ENCODE results near the gene PLB1. TPM values are rescaled to one million over a fixed set of nuclear protein-coding genes. Genes with fewer than 3 reads are reported as not detected.

PLB1 gene
- total and polyA plus RNA-seq, 2 experiments from 2014 or later = 0.06 to 0.21 TPM

DNA sequence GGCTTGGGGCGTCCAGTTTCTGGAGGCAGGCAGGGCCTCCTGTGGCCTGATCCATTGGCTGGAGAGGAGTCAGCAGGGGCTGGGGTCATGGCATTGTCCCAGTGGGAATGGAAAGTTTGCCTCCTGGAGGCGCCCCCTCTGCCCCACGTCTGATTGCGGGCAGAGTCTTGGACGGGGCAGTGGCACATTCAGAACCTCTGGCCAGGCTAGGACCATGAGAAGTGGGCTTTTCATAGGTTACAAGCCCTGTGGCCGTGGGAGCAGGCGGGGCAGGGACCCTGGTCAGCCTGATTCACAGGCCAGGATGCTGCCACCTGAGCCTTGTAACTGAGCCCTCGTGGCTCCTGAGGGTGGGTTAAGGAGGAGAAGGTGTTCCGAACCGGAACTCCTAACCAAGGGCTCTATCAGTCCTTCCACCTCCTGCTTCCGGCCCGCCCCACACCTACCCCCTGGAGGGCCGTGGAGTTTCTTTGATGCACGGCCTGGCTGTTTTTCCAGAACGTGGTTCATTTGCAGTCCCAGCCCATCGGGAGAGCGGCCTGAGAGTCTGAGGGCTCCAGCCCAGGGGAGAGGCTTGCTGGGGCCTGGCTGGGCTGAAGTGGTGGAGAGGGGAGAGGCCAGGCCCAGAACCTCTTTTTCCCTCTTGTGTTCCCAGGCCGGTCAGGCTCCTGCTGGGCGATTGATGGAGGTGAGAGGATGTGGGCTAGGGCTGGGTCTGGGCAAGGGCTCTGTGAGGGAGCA lies 43.9 kb upstream of the PLB1 start (continued):
- TF ChIP-seq JUNB (IDR thresholded peaks at IDR 0.05; ENCODE audit: unreplicated experiment) (no peak), CREB1 (CRISPR knock-in tag; IDR thresholded peaks at IDR 0.05; ENCODE audit: low read depth) (no peak), ZNF114 (CRISPR knock-in tag; IDR thresholded peaks at IDR 0.05) (no peak), EZH2 (IDR thresholded peaks at IDR 0.05; ENCODE audit: low read depth, unreplicated experiment) (no peak)
- TF ChIP-seq, protein P1, sequence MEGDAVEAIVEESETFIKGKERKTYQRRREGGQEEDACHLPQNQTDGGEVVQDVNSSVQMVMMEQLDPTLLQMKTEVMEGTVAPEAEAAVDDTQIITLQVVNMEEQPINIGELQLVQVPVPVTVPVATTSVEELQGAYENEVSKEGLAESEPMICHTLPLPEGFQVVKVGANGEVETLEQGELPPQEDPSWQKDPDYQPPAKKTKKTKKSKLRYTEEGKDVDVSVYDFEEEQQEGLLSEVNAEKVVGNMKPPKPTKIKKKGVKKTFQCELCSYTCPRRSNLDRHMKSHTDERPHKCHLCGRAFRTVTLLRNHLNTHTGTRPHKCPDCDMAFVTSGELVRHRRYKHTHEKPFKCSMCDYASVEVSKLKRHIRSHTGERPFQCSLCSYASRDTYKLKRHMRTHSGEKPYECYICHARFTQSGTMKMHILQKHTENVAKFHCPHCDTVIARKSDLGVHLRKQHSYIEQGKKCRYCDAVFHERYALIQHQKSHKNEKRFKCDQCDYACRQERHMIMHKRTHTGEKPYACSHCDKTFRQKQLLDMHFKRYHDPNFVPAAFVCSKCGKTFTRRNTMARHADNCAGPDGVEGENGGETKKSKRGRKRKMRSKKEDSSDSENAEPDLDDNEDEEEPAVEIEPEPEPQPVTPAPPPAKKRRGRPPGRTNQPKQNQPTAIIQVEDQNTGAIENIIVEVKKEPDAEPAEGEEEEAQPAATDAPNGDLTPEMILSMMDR (conservative IDR thresholded peaks at IDR 0.05; ENCODE audit: low read depth in 2 of 2) = no peak
- TF ChIP-seq, protein P2, sequence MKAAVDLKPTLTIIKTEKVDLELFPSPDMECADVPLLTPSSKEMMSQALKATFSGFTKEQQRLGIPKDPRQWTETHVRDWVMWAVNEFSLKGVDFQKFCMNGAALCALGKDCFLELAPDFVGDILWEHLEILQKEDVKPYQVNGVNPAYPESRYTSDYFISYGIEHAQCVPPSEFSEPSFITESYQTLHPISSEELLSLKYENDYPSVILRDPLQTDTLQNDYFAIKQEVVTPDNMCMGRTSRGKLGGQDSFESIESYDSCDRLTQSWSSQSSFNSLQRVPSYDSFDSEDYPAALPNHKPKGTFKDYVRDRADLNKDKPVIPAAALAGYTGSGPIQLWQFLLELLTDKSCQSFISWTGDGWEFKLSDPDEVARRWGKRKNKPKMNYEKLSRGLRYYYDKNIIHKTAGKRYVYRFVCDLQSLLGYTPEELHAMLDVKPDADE (IDR thresholded peaks at IDR 0.05) = no peak

DNA sequence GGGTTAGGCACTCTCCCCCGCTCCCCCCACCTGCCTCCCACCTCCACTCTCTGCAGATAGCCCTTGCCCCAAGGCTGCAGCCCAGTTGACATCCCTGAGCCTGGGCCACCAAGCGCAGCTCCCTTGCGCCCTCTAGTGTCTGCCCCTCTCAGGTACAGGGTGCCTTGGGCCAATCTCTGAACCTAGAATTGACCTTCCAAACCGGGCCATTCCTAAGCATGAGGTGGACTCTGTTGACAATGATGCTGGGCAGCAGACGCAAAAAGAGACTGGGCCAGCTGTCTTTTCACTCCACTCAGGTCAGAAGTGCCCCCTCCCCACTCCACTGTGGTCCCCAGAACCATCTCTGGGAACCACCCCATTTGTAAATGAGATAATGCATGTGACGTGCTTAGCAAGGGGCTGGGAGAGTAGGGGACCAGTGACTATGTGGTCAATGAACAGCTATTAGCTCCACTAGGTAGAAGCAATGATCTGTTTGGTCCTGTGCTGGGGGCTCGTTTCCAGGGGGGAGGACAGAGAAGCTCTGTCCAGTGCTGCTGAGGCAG lies 43.3 kb upstream of the PLB1 start:
- no peak overlapping the region for H3K4me2 ChIP-seq
- H2AFZ ChIP-seq = peak overlapping the region; percentile 76; the same call in 1 of the 2 replicates
- H3K36me3 Mint-ChIP-seq (ENCODE audit: low read depth) = no peaks in the 10 kb centered on the region
- H3K9me3 Mint-ChIP-seq = no peaks in the 10 kb centered on the region
- H3K9me2 ChIP-seq (ENCODE audit: insufficient read depth) = no peaks in the 10 kb centered on the region
- H3F3A ChIP-seq (replicated peaks; ENCODE audit: low read depth) = no peaks in the 10 kb centered on the region
- H3K27ac ChIP-seq (ENCODE audit: low read depth) = no peak overlapping the region
- ATAC-seq (peak; percentile 95), DNase-seq (ENCODE audit: low spot score) (peak; percentile 85)
- H3K4me1 Mint-ChIP-seq = peaks cover 5% of the 10 kb centered on the region; the same call in 2 of the 3 replicates
- no peaks in the 10 kb centered on the region for H3K79me2 ChIP-seq (replicated peaks; ENCODE audit: insufficient read depth)
- H3K36me3 ChIP-seq (ENCODE audit: insufficient read depth) = no peaks in the 10 kb centered on the region
- H4K20me1 ChIP-seq (replicated peaks; ENCODE audit: insufficient read depth) = no peaks in the 10 kb centered on the region
- no peak overlapping the region for H3K4me3 ChIP-seq
- peaks cover 5% of the 10 kb centered on the region for H3K27me3 Mint-ChIP-seq (ENCODE audit: insufficient read depth, low read depth, poor library complexity)
- H3K27ac Mint-ChIP-seq = no peak overlapping the region
- no peaks in the 10 kb centered on the region for H3K4me1 ChIP-seq (ENCODE audit: insufficient read depth)
- H3K27me3 ChIP-seq (ENCODE audit: insufficient read depth) = no peaks in the 10 kb centered on the region
- no peak overlapping the region for H3K4me3 Mint-ChIP-seq
- no peak for TF ChIP-seq STAT1 (IDR thresholded peaks at IDR 0.05; ENCODE audit: unreplicated experiment)
- TF ChIP-seq, protein P1 (conservative IDR thresholded peaks at IDR 0.05; ENCODE audit: low read depth in 2 of 2) = peak; percentile 92 to 98
- TF ChIP-seq EZH2phosphoT487 (IDR thresholded peaks at IDR 0.05; ENCODE audit: unreplicated experiment) = no peak
- TF ChIP-seq JUNB (IDR thresholded peaks at IDR 0.05; ENCODE audit: unreplicated experiment) = no peak
- no peak for TF ChIP-seq EZH2 (IDR thresholded peaks at IDR 0.05; ENCODE audit: low read depth, unreplicated experiment)
- TF ChIP-seq ZNF331 (CRISPR knock-in tag; IDR thresholded peaks at IDR 0.05; ENCODE audit: low read depth) = no peak
- no peak for TF ChIP-seq ZNF114 (CRISPR knock-in tag; IDR thresholded peaks at IDR 0.05)
- TF ChIP-seq, protein P2 (IDR thresholded peaks at IDR 0.05) = no peak
